GM18526 (cell line): Measurements from ENCODE around the gene EML5.

Experiments used
- POLR2A ChIP-seq: IDR thresholded peaks from 3 replicates; pipeline ENCODE4 v1.6.1; 2011; ENCODE audit not compliant: insufficient read length; ENCODE audit errors: extremely low read depth

Gene EML5

GRCh38 chr14:88576222-88576621, 216.5 kb downstream of the EML5 start:
- TF ChIP-seq POLR2A, result no peak

GRCh38 chr14:88572117-88572516, 220.6 kb downstream of the EML5 start:
- no peak for TF ChIP-seq POLR2A

GRCh38 chr14:88568196-88568595, 224.6 kb downstream of the EML5 start:
- TF ChIP-seq POLR2A, result no peak

- no peak for TF ChIP-seq POLR2A
Measured at GRCh38 chr14:88565427-88565826, 227.3 kb downstream of the EML5 start.

GRCh38 chr14:88563845-88564244, 228.9 kb downstream of the EML5 start:
- TF ChIP-seq POLR2A, result no peak

GRCh38 chr14:88562831-88563686, 229.7 kb downstream of the EML5 start, which contains the start of gene ZC3H14:
ZC3H14 (plus strand) TSS chr14:88563037; CDS start chr14:88563134, 97 bp downstream.
- peak; percentile 73 for TF ChIP-seq POLR2A

- TF ChIP-seq POLR2A, result no peak
Measured at GRCh38 chr14:88562532-88562830, 230.3 kb downstream of the EML5 start.
